ENCODE data around the gene INPP4B.

- TF ChIP-seq CTCF (IDR thresholded peaks at IDR 0.05) (no peak), POLR2AphosphoS5 (IDR thresholded peaks at IDR 0.05; ENCODE audit: low read depth, low read length) (no peak), YY1 (IDR thresholded peaks at IDR 0.05; ENCODE audit: low read depth) (no peak), RXRA (IDR thresholded peaks at IDR 0.05; ENCODE audit: borderline replicate concordance, low read depth) (no peak), EP300 (IDR thresholded peaks at IDR 0.05; ENCODE audit: borderline replicate concordance in 1 of 2, low read depth in 1 of 2, low read length in 1 of 2) (no peak), MAX (IDR thresholded peaks at IDR 0.05; ENCODE audit: low read depth) (no peak), RFX5 (IDR thresholded peaks at IDR 0.05; ENCODE audit: low read length) (no peak), USF2 (IDR thresholded peaks at IDR 0.05; ENCODE audit: borderline replicate concordance, low read depth, low read length) (no peak), FOXM1 (IDR thresholded peaks at IDR 0.05; ENCODE audit: low read depth) (no peak), TAF1 (IDR thresholded peaks at IDR 0.05; ENCODE audit: borderline replicate concordance, low read depth, low read length) (no peak), GABPA (IDR thresholded peaks at IDR 0.05; ENCODE audit: low read depth) (no peak), TEAD4 (IDR thresholded peaks at IDR 0.05; ENCODE audit: borderline replicate concordance, insufficient read depth) (no peak), CHD2 (IDR thresholded peaks at IDR 0.05; ENCODE audit: low read length, partially characterized antibody) (no peak)
Observed at GRCh38 chr4:142141224-142141623, 704.9 kb downstream of the INPP4B start.
